ENCODE data around the gene KIAA2012.
A peak's percentile ranks its signal among the peaks of the same experiment; 100 is the strongest.

KIAA2012 gene

DNA sequence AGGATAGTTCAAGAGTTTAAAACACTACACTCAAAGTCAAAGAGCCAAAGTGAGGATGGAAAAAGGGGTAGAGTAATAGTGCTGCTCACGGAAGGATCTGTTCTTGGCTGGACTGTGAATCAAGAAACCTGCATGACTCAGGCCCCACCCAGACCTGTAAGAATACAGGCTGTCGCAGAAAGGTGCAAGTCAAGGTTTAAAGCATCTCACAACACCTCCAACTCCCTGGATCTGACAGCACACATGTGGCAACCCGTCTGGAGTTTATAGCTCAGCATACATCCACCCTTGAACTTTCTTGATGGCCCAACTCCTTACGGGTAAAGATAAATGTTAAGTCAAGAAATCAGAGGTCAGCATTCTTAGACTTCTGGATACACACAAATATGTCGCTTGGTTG is 6.3 kb downstream of the KIAA2012 start:
- DNase-seq, result no peak
- Mint-ChIP-seq H3K27me3 (peaks cover 11% of the 10 kb centered on the region in 2 donors), H3K36me3 (no peaks in the 10 kb centered on the region), H3K4me1 (no peaks in the 10 kb centered on the region), H3K4me3 (no peak overlapping the region), H3K27ac (no peak overlapping the region), H3K9me3 (peaks cover 4 to 8% of the 10 kb centered on the region in 2 donors)
- no peak for ATAC-seq (replicated peaks)

DNA sequence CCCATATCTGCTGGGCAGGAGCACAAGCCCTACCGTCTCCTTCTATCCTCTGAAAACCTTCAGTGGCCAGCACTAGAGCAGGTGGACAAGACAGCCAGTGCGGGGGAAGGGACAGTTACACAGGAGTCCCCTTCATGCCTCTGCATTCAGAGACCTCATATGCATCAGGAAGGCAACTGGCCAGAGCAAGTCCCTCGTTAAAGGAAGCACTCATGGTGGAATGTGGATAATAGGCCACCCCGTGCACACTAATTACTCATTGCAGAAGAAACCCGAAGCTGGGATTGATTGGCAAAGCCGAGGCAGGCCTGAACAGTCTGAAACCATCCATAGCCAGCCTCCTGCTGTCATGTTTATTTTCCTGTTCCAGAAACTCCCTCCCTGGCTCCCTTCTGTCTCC is 11.2 kb downstream of the KIAA2012 start:
- Mint-ChIP-seq H3K36me3 (no peaks in the 10 kb centered on the region), H3K4me1 (no peaks in the 10 kb centered on the region), H3K4me3 (no peak overlapping the region), H3K27me3 (peaks cover 0 to 5% of the 10 kb centered on the region in 2 donors), H3K9me3 (peaks cover 4% of the 10 kb centered on the region in 2 donors), H3K27ac (no peak overlapping the region)
- DNase-seq, result no peak
- no peak for ATAC-seq (replicated peaks)

DNA sequence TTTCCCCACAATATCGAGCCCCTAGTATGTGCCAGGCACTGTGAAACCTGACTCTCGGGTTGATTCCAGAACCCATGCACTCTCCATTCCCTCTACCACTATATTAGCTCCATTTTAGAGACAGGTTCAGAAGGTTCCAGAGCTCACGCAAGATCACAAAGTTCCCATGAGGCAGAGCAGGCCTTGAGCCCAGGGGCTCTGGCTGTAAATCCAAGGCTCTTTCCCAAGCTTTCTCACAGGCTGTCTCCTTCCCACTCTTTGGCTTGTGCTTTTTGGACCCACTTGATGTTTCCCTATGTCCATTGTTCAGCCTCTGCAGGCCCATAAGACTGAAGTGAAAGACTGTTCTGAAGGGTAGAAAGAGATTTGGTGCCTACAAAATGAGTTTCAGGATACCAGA is 15.7 kb downstream of the KIAA2012 start:
- no peaks in the 10 kb centered on the region for H3K36me3 Mint-ChIP-seq
- ATAC-seq (replicated peaks) (no peak), DNase-seq (no peak)
- peaks cover 13 to 21% of the 10 kb centered on the region in 2 donors for H3K4me1 Mint-ChIP-seq
- no peak overlapping the region for H3K4me3 Mint-ChIP-seq
- H3K9me3 Mint-ChIP-seq, result no peaks in the 10 kb centered on the region
- H3K27me3 Mint-ChIP-seq, result peaks cover 0 to 7% of the 10 kb centered on the region in 2 donors
- H3K27ac Mint-ChIP-seq, result no peak overlapping the region

DNA sequence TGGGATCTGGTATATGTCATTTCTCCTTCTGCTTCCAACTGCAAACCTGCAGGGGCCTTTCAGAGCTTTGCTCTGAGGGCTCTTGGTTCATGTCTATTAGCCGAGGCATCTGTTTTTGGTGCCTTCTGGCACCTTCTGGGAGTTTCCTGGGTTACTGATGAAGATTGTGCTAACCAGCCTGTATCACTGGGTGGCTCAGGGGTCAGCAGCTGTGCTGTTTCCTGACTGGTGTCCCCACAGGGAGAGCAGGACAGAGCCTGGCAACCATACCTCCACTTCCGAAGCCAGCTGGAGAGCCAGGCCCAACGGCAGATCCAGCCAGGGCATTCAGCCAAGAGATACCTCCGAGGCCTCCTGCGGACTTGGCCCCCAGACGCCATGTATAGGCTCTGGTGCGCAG is 17.5 kb downstream of the KIAA2012 start:
- H3K36me3 Mint-ChIP-seq, result no peaks in the 10 kb centered on the region

DNA sequence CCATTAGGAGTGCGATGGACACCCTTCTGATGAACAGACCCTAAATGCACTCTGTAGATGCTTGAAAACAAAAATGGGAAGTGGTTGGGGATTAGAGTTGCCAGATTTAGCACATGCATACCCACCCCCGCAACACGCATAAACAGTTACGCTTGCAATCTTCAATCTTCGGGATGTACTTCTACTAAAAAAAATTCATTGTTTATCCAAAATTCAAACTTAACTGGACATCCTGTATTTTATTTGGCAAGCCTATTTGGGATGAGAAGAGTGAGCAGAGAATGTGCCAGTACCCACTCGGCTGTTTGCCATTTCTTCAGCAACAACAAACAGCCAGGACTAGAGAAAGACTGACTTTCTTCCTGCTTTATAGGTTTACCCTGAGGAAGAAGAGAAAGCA is 18.4 kb downstream of the KIAA2012 start:
- ATAC-seq (replicated peaks) (peak; percentile 68 to 72), DNase-seq (no peak)
- peak overlapping the region in 1 of 2 donors; percentile 51 for H3K4me3 Mint-ChIP-seq
- H3K36me3 Mint-ChIP-seq, result no peaks in the 10 kb centered on the region
- H3K9me3 Mint-ChIP-seq, result no peaks in the 10 kb centered on the region
- no peak overlapping the region for H3K27ac Mint-ChIP-seq
- H3K27me3 Mint-ChIP-seq, result peaks cover 0 to 7% of the 10 kb centered on the region in 2 donors
- H3K4me1 Mint-ChIP-seq, result peaks cover 13 to 28% of the 10 kb centered on the region in 2 donors

More for the DNA sequence above, 17.5 kb downstream of the KIAA2012 start:
- Mint-ChIP-seq H3K9me3 (no peaks in the 10 kb centered on the region), H3K4me3 (no peak overlapping the region), H3K27ac (no peak overlapping the region), H3K27me3 (peaks cover 0 to 7% of the 10 kb centered on the region in 2 donors), H3K4me1 (peaks cover 13 to 21% of the 10 kb centered on the region in 2 donors)
- ATAC-seq (replicated peaks) (no peak), DNase-seq (no peak)

DNA sequence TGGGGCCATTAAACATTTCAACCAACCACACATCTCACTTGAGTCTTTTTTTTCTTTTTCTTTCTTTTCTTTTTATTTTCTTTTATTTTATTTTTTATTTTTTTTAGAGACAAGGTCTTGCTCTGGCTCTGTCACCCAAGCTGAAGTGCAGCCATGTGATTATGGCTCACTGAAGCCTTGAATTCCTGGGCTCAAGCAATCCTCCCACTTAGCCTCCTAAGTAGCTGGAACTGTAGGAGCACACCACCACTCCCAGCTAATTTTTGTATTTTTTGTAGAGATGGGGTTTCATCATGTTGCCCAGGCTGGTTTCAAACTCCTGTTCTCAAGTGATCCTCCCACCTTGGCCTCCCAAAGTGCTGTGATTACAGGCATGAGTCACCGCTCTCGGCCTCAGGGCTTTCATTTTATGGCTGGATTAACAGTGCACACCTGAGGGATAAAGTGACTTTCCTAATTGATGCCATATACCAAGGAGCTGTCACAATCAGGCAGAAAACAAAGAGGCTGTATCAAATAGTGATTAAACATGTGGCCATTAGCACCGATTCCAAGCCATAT is 21.5 kb downstream of the KIAA2012 start:
- Mint-ChIP-seq H3K27me3 (peaks cover 0 to 7% of the 10 kb centered on the region in 2 donors), H3K9me3 (no peaks in the 10 kb centered on the region), H3K4me3 (no peak overlapping the region), H3K4me1 (peaks cover 13 to 28% of the 10 kb centered on the region in 2 donors), H3K36me3 (no peaks in the 10 kb centered on the region), H3K27ac (no peak overlapping the region)
- DNase-seq (no peak), ATAC-seq (replicated peaks) (no peak)

DNA sequence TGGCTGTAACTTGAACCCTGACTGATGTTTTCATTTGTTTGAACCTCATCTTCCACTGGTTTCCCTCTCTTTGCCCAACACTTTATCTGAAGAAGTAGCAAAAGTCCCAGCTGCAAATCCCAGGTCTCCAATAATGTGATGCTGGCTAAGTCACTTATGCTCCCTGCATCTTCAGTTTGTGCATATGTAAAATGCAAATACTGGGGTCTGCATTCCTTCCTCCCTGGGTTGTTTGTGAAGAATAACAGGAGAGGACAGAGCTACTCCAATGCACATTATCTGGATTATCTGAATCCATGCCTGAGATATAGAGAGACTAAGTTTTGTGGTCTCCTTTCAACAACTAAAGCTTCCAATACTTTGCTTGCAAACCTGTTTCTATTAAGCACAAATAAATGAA is 22.2 kb downstream of the KIAA2012 start:
- no peak for ATAC-seq (replicated peaks)
- no peaks in the 10 kb centered on the region for H3K9me3 Mint-ChIP-seq
- no peak overlapping the region for H3K4me3 Mint-ChIP-seq
- no peak for DNase-seq
- peaks cover 0 to 7% of the 10 kb centered on the region in 2 donors for H3K27me3 Mint-ChIP-seq
- peaks cover 13 to 28% of the 10 kb centered on the region in 2 donors for H3K4me1 Mint-ChIP-seq
- no peak overlapping the region for H3K27ac Mint-ChIP-seq
- no peaks in the 10 kb centered on the region for H3K36me3 Mint-ChIP-seq

DNA sequence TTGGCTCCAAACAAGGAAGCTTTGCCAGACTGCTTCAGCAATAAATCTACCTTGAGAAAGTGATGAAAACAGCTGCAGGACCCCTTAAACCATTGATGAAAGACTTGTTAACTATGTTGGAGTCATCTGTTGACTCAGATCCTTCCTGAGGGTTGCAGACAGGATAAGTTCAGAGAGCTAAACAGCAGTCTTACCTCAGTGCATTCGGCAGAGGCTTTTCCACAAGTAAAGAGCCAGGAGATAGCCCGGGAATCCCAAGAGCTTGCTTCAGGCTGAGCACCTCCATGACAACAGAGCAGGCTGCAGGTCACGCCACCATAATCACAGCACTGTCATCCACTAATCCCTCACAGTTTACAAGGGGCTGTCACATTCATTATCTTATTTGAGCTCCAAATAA is 23.7 kb downstream of the KIAA2012 start:
- ATAC-seq (replicated peaks) (no peak), DNase-seq (no peak)
- no peak overlapping the region for H3K4me3 Mint-ChIP-seq
- peaks cover 5 to 18% of the 10 kb centered on the region in 2 donors for H3K4me1 Mint-ChIP-seq
- H3K36me3 Mint-ChIP-seq, result no peaks in the 10 kb centered on the region
- no peaks in the 10 kb centered on the region for H3K9me3 Mint-ChIP-seq
- no peaks in the 10 kb centered on the region for H3K27me3 Mint-ChIP-seq
- no peak overlapping the region for H3K27ac Mint-ChIP-seq

DNA sequence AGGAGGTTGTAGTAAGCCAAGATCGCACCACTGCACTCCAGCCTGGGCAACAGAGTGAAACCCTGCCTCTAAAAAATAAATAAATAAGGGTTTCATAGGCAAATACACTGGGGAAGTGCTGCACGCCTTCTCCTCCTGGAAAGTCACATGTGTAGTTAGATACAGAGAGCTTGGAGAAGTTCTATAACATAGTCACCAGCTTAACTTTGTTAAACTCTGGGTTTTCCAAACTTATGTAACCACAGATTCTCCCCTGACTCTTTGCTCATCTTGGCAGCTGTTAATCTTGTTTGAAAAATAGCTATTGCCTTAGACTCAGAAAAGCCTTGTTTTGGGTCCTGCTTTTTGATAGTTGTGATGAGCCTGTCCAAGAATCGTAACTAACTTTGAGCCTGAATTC is 25.2 kb downstream of the KIAA2012 start:
- no peak overlapping the region for H3K4me3 Mint-ChIP-seq
- ATAC-seq (replicated peaks) (no peak), DNase-seq (no peak)
- no peaks in the 10 kb centered on the region for H3K9me3 Mint-ChIP-seq
- no peak overlapping the region for H3K27ac Mint-ChIP-seq
- H3K4me1 Mint-ChIP-seq, result peaks cover 0 to 7% of the 10 kb centered on the region in 2 donors
- peaks cover 0 to 7% of the 10 kb centered on the region in 2 donors for H3K27me3 Mint-ChIP-seq
- no peaks in the 10 kb centered on the region for H3K36me3 Mint-ChIP-seq

DNA sequence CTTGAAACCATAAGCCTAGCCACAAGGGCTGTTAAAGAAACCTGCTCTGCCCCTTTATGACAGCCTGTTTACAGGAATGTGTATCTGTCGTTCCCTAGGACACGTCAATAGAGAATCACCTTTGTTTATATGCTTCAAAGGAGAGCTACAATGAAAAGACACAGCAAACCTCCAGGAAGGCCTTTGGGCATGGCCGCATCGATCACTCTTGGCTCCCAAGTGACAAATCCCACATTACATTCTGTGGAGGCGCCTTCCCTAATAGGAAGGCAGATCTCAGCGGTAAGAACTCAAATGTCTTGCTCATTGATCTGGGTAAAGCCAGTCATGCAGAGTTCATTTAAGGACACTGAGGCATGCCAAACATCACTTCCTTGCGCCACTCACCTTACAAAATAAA is 26.5 kb downstream of the KIAA2012 start:
- ATAC-seq (replicated peaks) (no peak), DNase-seq (no peak)
- H3K27ac Mint-ChIP-seq, result no peak overlapping the region
- H3K4me1 Mint-ChIP-seq, result peaks cover 0 to 7% of the 10 kb centered on the region in 2 donors
- no peaks in the 10 kb centered on the region for H3K36me3 Mint-ChIP-seq
- H3K9me3 Mint-ChIP-seq, result no peaks in the 10 kb centered on the region
- H3K27me3 Mint-ChIP-seq, result peaks cover 4 to 8% of the 10 kb centered on the region in 2 donors
- H3K4me3 Mint-ChIP-seq, result no peak overlapping the region

DNA sequence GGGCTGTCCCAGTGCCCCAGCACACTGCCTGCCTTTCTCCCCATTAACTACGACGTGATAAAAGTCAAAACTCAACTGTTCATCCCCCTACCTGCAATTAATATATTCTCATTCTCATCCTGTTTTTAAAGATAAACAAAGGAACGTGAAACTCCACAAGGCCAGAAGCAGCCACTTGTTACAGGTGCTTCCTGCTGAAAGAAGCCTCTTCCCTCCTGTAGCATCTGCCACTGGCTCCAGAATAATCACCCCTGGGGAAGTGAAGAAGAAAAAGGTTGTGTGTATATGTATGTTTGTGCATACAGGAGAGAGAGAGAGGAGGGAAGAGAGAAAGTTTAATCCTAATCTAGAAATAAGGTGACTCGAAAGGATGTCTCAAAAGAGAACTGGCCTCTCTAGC is 27.1 kb downstream of the KIAA2012 start:
- Mint-ChIP-seq H3K27ac (no peak overlapping the region), H3K27me3 (peaks cover 4 to 13% of the 10 kb centered on the region in 2 donors), H3K4me3 (no peak overlapping the region), H3K4me1 (peaks cover 0 to 7% of the 10 kb centered on the region in 2 donors), H3K9me3 (no peaks in the 10 kb centered on the region), H3K36me3 (no peaks in the 10 kb centered on the region)
- DNase-seq (no peak), ATAC-seq (replicated peaks) (no peak)

DNA sequence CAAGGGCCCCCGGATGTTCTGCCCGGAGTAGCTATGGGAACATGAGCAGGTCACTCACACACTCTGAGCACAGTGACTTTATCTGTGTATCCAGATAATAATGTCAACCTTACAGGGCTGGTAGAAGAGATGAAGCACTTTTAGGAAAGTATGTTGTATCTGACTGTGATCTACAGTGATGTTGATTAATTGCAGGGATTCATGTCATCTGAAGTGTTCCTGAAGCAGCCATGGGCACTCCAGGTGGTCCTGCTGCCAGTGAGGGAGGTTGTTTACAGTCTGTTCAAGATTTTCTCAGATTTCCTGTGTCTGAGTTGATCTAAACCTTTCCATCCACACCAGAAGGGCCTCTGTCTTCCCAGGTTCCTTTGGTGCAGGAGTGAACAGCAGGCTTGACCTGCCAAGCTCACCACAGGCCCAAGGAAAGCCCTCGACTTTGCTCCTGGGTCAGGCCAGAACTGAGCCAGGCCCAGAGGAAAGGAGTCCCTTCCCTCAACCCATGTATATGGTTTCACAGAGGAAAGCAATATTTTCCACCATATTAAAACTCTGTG is 28.0 kb downstream of the KIAA2012 start:
- no peak overlapping the region for H3K27ac Mint-ChIP-seq
- no peak overlapping the region for H3K4me3 Mint-ChIP-seq
- ATAC-seq (replicated peaks) (no peak), DNase-seq (no peak)
- H3K27me3 Mint-ChIP-seq, result peaks cover 12 to 21% of the 10 kb centered on the region in 2 donors
- H3K9me3 Mint-ChIP-seq, result no peaks in the 10 kb centered on the region
- H3K4me1 Mint-ChIP-seq, result peaks cover 0 to 2% of the 10 kb centered on the region in 2 donors
- no peaks in the 10 kb centered on the region for H3K36me3 Mint-ChIP-seq

DNA sequence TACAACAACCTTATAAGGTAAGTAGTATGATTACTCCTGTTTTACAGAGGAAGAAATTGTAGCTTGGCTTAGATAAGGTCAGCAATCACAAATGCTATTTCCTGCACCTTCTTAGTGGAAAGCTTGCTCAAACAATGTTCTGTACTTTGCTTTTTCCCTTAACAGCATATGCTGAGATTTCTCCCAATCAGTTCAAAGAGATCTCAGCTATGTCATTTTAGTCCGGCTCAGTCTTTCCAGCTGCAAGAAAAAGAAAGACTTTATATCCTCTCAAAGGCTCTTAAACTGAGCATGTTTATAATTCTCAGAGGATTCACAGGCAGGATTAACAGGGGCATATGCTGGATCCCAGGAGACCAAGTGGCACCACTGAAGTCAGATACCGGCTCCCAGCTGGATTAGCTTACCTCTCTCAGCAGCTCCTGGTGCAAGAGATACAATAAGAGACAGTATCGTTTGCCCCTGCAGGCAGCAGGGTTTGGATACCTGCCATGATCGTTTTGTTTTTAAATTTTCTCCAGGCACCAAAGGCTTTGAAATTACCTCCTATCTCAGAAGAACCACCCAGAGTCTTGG is 29.5 kb downstream of the KIAA2012 start:
- Mint-ChIP-seq H3K4me3 (no peak overlapping the region), H3K27me3 (peaks cover 13 to 22% of the 10 kb centered on the region in 2 donors), H3K4me1 (no peaks in the 10 kb centered on the region), H3K27ac (no peak overlapping the region), H3K9me3 (no peaks in the 10 kb centered on the region), H3K36me3 (no peaks in the 10 kb centered on the region)
- DNase-seq, result no peak
- no peak for ATAC-seq (replicated peaks)

DNA sequence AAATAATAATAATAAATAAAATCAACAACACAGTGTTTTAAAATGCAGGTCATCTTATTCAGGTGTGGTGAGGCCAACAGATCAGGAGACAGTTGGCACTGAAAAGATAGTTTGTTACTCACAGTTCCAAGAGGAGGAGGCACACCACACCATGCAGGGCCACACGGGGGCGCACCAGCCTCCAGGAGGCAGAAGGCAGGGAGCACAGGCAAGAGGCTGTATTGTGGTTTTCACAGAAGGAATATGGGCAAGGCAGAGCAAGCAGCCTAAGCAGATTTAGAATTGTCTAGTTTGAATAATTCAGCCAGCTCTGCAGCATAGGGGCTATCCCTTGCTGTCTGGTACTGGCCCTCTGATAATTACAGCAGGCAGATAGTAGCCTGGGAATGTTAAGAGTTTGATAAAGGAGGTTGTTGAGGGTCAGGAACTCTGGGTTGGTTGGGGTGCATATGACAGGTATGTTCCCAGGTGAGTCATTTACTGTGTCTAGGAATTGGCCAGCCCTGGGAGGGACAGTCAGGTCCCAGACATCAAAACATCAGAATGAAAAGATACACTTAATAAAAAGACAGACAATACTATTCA is 31.3 kb downstream of the KIAA2012 start:
- no peaks in the 10 kb centered on the region for H3K36me3 Mint-ChIP-seq
- H3K9me3 Mint-ChIP-seq, result no peaks in the 10 kb centered on the region
- no peak overlapping the region for H3K4me3 Mint-ChIP-seq
- peaks cover 13 to 23% of the 10 kb centered on the region in 2 donors for H3K27me3 Mint-ChIP-seq
- ATAC-seq (replicated peaks) (peak; percentile 57 to 62), DNase-seq (no peak)
- no peaks in the 10 kb centered on the region for H3K4me1 Mint-ChIP-seq
- no peak overlapping the region for H3K27ac Mint-ChIP-seq

DNA sequence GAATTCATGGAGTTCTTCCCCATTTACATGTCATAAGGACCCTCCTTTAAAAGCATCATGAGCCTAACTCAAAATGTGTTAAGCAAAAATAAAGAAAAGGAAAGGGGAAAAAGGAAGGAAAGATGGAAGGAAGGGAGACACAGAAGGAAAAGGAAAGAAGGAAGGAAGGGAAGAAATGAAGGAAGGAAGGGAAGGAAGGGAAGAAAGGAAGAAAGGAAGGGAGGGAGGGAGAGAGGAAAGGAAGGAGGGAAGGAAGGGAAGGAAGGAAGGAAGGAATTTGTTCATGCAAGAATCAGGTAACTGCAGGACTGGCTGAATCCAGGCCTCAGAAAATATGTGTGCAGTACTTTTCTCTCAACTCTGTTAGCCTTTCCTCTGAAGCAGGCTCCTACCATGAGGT is 32.0 kb downstream of the KIAA2012 start:
- H3K36me3 Mint-ChIP-seq, result no peaks in the 10 kb centered on the region
- DNase-seq, result no peak
- H3K27ac Mint-ChIP-seq, result no peak overlapping the region
- ATAC-seq (replicated peaks), result no peak
- H3K9me3 Mint-ChIP-seq, result no peaks in the 10 kb centered on the region
- H3K4me3 Mint-ChIP-seq, result no peak overlapping the region
- no peaks in the 10 kb centered on the region for H3K4me1 Mint-ChIP-seq
- peaks cover 18 to 30% of the 10 kb centered on the region in 2 donors for H3K27me3 Mint-ChIP-seq
